OCI-LY3 (cell line): ENCODE data around the gene USB1.

Experiments
- EZH2phosphoT487 ChIP-seq: fragments of 200-600 bp; shearing (Covaris generic); IDR thresholded peaks from 2 replicates; pipeline ENCODE4 v1.6.1; 2018; ENCODE audit warnings: antibody characterized with exemption, mixed run types, low read depth
- TF ChIP-seq, protein P1 (sequence below): fragments of 200-600, 300-600 bp; sonication (generic); IDR thresholded peaks from 2 replicates; pipeline ENCODE4 v1.5.1; 2014; ENCODE audit warnings: antibody characterized with exemption, low read length, low read depth

DNA sequence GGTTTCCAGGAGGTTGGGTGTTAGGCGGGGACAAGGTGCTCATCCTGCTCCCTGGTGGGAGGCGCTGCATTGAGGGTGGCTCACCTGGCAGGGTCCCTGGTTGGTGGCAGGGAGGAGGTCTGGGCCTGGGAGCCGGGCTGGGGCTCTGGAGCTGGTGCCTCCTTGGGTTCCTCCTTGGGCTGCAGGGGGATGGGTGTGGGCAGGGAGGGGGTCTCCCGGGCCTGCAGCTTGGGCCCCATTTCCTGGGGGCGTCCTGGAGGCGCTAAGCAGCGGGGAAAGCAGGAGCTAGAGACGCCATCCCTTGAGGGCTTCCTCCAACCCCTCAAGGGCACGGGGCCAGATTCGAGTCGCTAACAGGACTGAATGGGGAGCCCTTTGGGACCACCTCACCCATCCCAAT is 41.4 kb upstream of the USB1 start:
- TF ChIP-seq, protein P1, sequence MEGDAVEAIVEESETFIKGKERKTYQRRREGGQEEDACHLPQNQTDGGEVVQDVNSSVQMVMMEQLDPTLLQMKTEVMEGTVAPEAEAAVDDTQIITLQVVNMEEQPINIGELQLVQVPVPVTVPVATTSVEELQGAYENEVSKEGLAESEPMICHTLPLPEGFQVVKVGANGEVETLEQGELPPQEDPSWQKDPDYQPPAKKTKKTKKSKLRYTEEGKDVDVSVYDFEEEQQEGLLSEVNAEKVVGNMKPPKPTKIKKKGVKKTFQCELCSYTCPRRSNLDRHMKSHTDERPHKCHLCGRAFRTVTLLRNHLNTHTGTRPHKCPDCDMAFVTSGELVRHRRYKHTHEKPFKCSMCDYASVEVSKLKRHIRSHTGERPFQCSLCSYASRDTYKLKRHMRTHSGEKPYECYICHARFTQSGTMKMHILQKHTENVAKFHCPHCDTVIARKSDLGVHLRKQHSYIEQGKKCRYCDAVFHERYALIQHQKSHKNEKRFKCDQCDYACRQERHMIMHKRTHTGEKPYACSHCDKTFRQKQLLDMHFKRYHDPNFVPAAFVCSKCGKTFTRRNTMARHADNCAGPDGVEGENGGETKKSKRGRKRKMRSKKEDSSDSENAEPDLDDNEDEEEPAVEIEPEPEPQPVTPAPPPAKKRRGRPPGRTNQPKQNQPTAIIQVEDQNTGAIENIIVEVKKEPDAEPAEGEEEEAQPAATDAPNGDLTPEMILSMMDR: no peak
- no peak for TF ChIP-seq EZH2phosphoT487
